NCI-H446 (cell line): ENCODE measurements around the gene JMJD8.
A peak's percentile ranks its signal among the peaks of the same experiment; 100 is the strongest.

Source experiments
- DNase-seq, 2 experiments: peaks; one replicate each; lab custom pipeline; 2025; lab: John Stamatoyannopoulos, UW

The JMJD8 gene

DNA sequence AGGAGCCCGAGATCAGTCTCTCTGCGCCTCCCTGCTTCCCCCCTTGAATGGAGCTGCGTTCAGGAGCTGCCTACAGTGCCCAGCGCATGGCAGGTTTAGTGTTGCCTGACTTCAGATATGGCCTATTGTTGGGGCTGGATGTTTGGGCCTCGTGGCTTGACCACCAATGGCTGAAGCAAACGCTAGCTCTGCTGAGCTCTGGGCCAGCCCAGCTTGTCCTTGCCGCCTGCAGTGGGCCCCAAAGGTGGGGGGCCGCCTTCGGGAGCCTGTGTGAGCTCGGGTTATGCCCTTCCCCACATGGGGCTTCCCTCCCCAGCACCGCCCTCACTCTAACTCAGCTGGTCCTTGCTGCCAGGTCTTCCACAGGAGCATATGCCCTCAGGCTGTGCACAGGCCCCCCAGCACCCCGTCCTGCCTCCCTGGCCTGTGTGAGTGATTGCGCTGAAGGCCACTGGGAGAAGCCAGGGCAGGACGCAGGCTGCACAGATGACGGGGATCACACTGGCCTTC lies 46.0 kb downstream of the JMJD8 start:
- no peak for DNase-seq

DNA sequence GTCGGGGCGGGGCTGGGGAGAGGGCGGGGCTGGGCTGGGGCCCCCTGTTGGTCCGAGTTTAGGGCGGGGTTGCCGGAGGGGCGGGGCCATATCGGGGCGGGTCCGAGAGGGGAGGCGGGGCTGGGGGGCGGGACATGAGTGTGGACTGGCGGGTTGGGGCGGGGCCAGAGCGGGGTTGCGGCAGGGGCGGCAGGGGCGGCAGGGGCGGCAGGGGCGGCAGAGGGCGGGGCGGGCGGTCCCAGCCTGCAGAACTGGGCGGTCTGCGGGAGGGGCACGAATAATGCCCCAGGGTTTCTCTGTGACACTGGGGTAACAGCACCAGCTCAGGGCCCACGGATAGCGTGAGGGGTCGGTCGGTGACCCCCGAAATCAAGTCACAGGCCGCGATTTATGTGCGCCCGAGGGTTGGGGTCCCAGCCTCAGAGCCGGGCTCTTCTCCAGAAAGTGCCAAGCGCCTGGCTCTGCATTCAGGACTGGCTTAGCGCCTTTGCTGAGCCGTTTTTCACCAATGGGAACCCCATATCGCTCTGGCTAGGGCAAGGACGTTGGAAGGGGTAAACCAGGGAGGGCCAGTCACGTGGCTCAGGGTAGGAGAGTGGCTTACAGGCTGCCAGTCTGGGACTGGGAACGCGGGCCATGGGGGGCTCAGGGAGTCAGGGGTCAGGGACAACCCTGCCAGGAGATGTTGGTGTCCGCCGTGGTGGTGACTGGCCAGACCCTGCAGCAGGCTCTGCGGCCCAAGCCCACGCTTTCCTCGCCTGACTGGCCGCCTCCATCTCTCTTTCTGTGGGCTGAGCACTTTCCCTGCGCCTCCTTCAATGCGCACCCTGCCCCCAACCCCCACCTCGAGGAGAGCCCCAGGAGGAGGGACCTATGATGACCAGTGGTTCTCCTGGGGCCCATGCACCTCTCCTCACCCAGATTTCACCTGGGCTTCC lies 46.8 kb downstream of the JMJD8 start:
- peak; percentile 80 to 90 for DNase-seq

DNA sequence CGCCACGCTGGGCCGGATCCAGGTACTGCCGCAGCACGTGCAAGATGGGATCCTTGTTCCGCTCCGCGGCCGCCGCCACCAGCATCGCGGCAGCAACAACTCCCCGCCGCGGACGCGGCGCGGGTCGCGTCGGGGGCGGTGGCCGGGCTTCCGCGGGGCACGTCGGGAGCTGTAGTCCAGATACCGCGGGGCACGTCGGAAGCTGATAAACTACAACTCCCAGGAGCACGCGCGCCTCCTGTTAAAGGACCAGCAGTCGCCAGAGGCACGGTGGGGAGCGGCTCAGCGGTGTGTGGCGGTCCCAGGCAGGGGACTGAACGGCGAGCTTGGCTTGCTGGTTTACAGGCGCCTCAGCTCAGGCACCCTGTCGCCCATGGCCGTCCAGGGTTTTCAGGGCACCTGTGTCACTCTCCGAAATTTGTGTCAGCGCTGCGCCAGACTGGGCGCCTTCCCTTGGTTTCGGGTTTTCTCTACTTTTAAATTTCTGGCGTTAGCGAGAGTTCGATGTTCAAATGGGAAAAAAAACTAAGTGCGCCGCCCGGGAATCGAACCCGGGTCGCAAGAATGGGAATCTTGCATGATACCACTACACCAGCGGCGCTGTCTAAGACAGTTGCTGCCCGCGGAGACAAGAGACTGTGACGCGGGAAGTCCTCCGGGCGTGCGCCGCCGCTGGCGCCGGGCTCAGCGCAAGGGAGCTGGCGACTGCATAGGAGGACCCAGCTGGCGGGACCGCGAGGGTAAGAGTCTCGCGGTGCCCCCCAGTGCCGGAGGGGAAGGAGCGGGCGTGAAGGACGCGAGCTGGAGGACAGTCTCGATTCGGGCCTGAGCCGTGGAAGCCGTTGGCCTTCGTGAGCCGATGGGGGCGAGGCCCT lies 47.7 kb downstream of the JMJD8 start, which contains the start of gene METTL26:
Gene METTL26, minus strand, starts transcription at position 100 of the 875 bp plus-strand sequence. Its CDS starts 15 bp downstream, at position 85.
- DNase-seq, result peak; percentile 80 to 95

DNA sequence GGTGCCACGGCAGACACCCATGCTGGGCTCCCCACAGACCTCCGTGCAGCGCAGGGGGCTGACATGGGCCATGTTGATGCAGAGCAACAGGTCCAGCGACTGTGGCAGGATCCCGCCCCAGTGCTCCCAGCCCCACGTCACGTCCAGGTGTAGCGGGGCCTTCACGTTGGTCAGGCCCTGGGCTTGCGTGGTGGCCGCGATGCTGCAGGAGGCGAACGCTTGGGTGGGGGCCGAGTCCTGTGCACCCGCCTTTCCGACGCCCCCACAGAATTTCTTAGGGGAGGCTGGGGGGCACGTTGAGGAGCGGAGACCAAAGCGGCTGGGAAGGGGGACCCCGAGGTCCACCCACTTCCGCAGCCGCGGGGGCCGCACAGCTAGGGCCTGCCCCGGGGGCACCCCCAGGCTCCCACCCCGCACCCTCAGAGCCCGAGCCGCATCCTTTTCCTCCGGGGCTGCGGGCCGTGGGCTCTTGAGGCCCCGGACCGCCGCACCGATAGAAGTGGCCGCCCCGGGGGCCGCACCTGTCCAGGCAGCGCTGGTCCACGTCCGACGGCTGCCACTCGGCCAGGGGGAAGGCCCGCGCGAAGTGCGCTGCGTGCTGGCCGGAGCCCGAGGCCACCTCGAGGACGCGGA lies 48.4 kb downstream of the JMJD8 start:
- DNase-seq, result no peak

DNA sequence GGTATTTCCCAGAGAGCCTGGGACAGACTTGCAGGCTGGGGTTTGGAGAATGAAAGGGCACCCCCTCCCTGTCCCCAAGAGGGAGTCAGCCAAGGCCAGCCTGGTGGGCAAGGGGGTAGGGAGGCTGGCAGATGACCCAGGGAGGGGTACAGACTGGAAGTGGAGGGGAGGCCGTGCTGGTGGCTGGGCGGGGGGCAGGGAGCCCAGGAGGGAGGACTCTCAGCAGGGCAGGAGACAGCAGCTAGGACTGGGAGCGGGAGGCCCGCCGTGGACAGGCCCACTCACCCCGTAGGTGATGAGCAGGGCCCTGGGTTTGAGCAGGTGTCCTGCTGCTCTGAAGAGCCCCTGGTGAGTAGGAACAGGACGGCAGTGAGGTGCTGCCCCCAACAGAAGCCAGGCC lies 49.1 kb downstream of the JMJD8 start:
- no peak for DNase-seq

DNA sequence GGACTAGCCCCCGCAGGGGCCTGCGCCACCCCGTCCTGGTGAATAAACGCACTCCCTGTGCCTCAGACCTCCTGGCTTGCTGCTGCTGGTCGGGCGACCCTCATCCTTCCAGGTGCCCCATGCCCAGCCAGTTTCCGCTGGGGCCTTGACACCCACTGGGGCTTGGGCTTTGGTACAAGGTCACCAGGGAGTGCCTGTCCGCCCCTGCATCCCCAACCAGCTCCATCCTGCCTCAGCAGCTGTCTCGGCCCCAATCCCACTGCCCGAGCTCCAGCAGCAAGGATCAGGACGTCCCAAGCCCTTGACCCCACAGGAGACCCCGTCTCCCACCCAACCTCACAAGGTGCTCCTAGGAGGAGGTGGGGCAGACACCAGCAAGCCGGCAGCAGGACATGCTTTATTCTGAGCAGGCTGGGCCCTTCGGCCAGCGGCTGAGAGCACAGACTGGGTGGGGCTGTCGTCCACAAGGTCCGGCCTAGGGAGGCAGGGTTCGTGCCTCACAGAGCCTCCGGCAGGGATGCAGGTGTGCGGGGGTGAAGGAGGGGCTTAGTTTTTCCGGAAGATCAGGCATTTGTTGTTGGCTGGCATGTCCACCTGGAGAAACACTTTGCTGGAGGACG lies 50.0 kb downstream of the JMJD8 start:
- no peak for DNase-seq

DNA sequence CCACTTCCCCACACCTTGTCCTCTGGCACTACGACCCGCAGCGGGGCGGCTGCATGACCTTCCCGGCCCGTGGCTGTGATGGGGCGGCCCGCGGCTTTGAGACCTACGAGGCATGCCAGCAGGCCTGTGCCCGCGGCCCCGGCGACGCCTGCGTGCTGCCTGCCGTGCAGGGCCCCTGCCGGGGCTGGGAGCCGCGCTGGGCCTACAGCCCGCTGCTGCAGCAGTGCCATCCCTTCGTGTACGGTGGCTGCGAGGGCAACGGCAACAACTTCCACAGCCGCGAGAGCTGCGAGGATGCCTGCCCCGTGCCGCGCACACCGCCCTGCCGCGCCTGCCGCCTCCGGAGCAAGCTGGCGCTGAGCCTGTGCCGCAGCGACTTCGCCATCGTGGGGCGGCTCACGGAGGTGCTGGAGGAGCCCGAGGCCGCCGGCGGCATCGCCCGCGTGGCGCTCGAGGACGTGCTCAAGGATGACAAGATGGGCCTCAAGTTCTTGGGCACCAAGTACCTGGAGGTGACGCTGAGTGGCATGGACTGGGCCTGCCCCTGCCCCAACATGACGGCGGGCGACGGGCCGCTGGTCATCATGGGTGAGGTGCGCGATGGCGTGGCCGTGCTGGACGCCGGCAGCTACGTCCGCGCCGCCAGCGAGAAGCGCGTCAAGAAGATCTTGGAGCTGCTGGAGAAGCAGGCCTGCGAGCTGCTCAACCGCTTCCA lies 50.6 kb downstream of the JMJD8 start:
- no peak for DNase-seq

DNA sequence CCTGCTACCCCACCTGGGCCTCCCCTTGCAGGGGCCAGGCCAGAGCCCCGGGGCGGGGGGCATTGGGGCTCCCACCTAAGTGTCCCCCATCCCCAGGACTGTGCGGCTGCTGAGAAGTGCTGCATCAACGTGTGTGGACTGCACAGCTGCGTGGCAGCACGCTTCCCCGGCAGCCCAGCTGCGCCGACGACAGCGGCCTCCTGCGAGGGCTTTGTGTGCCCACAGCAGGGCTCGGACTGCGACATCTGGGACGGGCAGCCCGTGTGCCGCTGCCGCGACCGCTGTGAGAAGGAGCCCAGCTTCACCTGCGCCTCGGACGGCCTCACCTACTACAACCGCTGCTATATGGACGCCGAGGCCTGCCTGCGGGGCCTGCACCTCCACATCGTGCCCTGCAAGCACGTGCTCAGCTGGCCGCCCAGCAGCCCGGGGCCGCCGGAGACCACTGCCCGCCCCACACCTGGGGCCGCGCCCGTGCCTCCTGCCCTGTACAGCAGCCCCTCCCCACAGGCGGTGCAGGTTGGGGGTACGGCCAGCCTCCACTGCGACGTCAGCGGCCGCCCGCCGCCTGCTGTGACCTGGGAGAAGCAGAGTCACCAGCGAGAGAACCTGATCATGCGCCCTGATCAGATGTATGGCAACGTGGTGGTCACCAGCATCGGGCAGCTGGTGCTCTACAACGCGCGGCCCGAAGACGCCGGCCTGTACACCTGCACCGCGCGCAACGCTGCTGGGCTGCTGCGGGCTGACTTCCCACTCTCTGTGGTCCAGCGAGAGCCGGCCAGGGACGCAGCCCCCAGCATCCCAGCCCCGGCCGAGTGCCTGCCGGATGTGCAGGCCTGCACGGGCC lies 51.4 kb downstream of the JMJD8 start:
- no peak for DNase-seq

DNA sequence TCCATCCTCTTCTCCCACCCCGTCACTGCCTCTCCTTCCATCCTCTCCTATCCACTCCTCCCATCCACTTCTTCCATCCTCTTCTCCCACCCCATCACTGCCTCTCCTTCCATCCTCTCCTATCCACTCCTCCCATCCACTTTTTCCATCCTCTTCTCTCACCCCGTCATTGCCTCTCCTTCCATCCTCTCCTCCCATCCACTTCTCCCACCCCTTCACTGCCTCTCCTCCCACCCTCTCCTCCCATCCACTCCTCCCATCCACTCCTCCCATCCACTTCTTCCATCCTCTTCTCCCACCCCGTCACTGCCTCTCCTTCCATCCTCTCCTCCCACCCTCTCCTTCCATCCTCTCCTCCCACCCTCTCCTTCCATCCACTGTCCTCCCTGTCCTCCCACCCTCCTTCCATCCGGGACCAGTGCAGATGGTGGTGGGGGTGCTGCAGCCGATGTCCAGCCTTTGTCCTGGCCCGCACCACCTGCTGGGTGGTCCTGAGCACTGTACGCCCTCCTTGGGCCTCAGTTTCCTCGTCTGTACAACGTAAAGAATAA lies 52.3 kb downstream of the JMJD8 start:
- DNase-seq, result no peak
